ENCODE results near the gene PRRC2B. TPM values are rescaled to one million over a fixed set of nuclear protein-coding genes. Genes with fewer than 3 reads are reported as not detected.
"Not testable (repeated sequence)": the region's sequence is repeated elsewhere in the genome, so short reads cannot be mapped to it uniquely, and the experiment has no call there.

The PRRC2B gene
- total RNA-seq, 6 experiments from 2014 or later, result 130 to 173 (median 145) TPM

DNA sequence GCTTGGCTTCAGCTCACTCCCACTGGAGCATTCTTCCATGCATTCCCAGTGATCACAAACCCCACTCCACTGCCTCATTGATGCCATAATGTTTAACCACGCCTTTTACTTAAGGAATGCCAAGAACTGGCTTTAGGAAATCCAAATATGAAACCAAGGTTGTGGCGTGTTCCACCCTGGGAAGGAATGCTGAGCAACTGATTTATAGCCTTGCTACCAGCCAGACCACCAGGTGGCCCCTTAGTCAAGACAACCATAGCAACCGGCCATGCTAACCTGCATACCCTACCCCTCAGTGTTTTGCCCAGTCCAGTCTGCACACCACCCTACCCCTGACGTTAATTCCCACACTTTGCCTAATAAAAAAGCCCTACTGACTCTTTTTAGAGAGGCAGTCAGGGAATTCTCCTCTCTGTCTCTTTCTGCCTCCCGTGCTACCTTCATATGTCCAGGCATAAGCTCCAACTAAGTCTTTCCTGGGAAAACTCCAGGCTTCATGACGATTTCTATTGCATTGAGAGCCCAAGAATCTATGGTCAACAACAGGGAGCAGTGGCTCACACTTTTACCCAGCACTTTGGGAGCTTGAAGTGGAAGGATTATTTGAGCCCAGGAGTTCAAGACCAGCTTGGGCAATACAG, 27.0 kb upstream of the PRRC2B start:
- DNase-seq, result peak; percentile 54
- peak overlapping the region; percentile 51 for H3K27ac Mint-ChIP-seq
- no peaks in the 10 kb centered on the region for H3K9me3 Mint-ChIP-seq
- peak overlapping the region; percentile 56 for H3K4me3 Mint-ChIP-seq
- TF ChIP-seq, protein P1, sequence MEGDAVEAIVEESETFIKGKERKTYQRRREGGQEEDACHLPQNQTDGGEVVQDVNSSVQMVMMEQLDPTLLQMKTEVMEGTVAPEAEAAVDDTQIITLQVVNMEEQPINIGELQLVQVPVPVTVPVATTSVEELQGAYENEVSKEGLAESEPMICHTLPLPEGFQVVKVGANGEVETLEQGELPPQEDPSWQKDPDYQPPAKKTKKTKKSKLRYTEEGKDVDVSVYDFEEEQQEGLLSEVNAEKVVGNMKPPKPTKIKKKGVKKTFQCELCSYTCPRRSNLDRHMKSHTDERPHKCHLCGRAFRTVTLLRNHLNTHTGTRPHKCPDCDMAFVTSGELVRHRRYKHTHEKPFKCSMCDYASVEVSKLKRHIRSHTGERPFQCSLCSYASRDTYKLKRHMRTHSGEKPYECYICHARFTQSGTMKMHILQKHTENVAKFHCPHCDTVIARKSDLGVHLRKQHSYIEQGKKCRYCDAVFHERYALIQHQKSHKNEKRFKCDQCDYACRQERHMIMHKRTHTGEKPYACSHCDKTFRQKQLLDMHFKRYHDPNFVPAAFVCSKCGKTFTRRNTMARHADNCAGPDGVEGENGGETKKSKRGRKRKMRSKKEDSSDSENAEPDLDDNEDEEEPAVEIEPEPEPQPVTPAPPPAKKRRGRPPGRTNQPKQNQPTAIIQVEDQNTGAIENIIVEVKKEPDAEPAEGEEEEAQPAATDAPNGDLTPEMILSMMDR (IDR thresholded peaks at IDR 0.05), result peak; percentile 53
- no peaks in the 10 kb centered on the region; the same call in 1 of the 2 replicates for H3K27me3 Mint-ChIP-seq (ENCODE audit: insufficient read depth)
- H3K4me1 Mint-ChIP-seq (ENCODE audit: low read depth), result peaks cover 10% of the 10 kb centered on the region
- no peaks in the 10 kb centered on the region for H3K36me3 Mint-ChIP-seq (ENCODE audit: low read depth)

DNA sequence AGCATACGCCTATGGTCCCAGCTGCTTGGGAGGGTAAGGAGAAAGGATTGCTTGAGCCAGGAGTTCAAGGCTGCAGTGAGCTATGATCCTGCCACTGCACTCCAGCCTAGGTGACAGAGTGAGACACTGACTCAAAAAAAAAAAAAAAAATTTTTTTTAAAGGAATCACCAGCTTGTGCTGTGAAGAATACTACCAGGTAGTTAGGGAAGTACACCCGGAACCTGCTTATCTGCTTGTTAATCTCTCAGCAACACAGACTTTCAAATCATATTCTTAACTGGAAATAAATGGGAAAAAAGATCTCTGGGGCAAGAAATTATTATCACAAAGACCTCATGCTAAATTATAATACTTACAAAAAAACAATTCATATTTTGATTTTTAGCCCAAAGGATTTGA, 26.4 kb upstream of the PRRC2B start:
- peaks cover 3% of the 10 kb centered on the region; the same call in 1 of the 2 replicates for H3K36me3 Mint-ChIP-seq (ENCODE audit: low read depth)
- TF ChIP-seq, protein P1 (IDR thresholded peaks at IDR 0.05), result no peak
- DNase-seq, result no peak
- no peak overlapping the region for H3K4me3 Mint-ChIP-seq
- no peak overlapping the region; the same call in 1 of the 2 replicates for H3K27ac Mint-ChIP-seq
- no peaks in the 10 kb centered on the region for H3K9me3 Mint-ChIP-seq
- peaks cover 16% of the 10 kb centered on the region for H3K4me1 Mint-ChIP-seq (ENCODE audit: low read depth)
- H3K27me3 Mint-ChIP-seq (ENCODE audit: insufficient read depth), result no peaks in the 10 kb centered on the region; the same call in 1 of the 2 replicates

DNA sequence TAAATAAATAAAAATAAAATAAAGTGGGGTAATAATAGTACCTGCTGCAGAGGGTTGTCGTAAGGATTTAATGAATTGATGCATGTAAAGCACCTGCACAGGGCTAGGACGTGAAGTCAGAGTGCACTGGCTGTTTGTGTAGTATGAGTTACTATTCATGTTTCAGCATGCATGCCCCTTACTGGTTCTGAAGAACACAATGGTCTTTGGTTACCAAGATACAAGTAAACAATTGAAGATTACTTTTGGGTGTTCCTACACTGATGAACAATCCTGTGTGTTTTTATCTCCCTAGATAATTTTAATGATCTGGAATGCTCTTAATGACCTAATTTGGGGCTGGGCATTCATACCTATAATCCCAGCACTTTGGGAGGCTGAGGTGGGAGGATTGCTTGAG, 23.2 kb upstream of the PRRC2B start:
- Mint-ChIP-seq H3K36me3 (ENCODE audit: low read depth) (peaks cover 4% of the 10 kb centered on the region; the same call in 1 of the 2 replicates), H3K27ac (no peak overlapping the region), H3K9me3 (no peaks in the 10 kb centered on the region), H3K27me3 (ENCODE audit: insufficient read depth) (peaks cover 2% of the 10 kb centered on the region), H3K4me1 (ENCODE audit: low read depth) (peaks cover 29% of the 10 kb centered on the region), H3K4me3 (no peak overlapping the region)
- no peak for DNase-seq
- TF ChIP-seq, protein P1 (IDR thresholded peaks at IDR 0.05), result no peak

DNA sequence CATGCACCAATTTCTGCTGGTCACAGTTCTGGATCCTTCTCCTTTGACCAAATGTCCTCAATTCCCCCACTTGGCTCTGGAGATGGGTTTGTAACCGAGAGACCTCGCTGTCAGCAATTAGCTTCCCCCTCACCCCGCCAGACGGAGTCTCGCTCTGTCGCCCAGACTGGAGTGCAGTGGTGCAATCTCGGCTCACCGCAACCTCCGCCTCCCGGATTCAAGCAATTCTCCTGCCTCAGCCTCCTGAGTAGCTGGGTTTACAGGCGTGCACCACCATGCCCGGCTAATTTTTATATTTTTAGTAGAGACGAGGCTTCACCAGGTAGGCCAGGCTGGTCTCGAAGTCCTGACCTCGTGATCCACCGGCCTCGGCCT, 21.3 kb upstream of the PRRC2B start:
- peak overlapping the region; percentile 84 for H3K27ac Mint-ChIP-seq
- H3K9me3 Mint-ChIP-seq; H3K36me3 Mint-ChIP-seq (ENCODE audit: low read depth): not testable (repeated sequence)

DNA sequence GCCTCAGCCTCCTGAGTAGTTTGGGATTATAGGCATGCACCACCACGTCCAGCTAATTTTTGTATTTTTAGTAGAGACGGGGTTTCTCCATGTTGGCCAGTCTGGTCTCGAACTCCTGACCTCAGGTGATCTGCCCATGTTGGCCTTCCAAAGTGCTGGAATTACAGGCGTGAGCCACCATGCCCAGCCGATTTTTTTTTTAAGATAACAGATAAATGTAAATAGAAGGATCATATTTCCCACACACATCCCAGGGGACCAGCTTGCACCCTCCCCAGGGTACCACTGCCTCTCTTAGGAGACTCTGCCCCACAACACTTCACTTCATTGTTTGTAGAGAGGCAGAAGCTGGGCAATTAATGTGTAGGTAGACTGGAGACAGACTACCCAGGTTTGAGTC, 19.2 kb upstream of the PRRC2B start:
- peaks cover 18% of the 10 kb centered on the region for H3K4me1 Mint-ChIP-seq (ENCODE audit: low read depth)
- not testable (repeated sequence) for H3K27ac Mint-ChIP-seq; H3K9me3 Mint-ChIP-seq; H3K4me3 Mint-ChIP-seq; H3K36me3 Mint-ChIP-seq (ENCODE audit: low read depth); DNase-seq
- peaks cover 11% of the 10 kb centered on the region for H3K27me3 Mint-ChIP-seq (ENCODE audit: insufficient read depth)

More for the DNA sequence above, 21.3 kb upstream of the PRRC2B start:
- DNase-seq; H3K27me3 Mint-ChIP-seq (ENCODE audit: insufficient read depth): not testable (repeated sequence)
- Mint-ChIP-seq H3K4me3 (peak overlapping the region; percentile 92), H3K4me1 (ENCODE audit: low read depth) (peaks cover 18% of the 10 kb centered on the region)

DNA sequence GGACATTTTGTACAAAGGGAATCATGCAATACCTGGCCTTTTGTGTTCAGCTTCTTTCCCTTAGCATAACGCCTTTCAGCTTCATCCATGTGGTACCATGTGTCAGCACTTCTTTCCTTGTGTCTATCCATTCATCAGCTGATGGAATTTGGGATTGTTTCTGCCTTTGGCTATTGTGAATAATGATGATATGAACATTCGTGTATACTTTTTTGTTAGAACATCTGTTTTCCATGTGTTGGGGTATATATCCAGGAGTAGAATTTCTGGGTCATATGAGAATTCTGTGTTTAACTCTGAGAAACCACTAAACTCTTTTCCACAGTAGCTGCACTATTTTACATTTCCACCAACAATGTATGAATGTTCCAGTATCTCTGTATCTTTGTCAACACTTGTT, 14.8 kb upstream of the PRRC2B start:
- H3K4me3 Mint-ChIP-seq, result no peak overlapping the region
- no peaks in the 10 kb centered on the region for H3K9me3 Mint-ChIP-seq

More for the DNA sequence above, 14.8 kb upstream of the PRRC2B start:
- Mint-ChIP-seq H3K27me3 (ENCODE audit: insufficient read depth) (peaks cover 11% of the 10 kb centered on the region), H3K27ac (no peak overlapping the region), H3K4me1 (ENCODE audit: low read depth) (peaks cover 9% of the 10 kb centered on the region), H3K36me3 (ENCODE audit: low read depth) (no peaks in the 10 kb centered on the region)
- no peak for DNase-seq
- TF ChIP-seq, protein P1 (IDR thresholded peaks at IDR 0.05), result no peak
